Ishikawa (cell line): ENCODE data around the gene ASNS.
A peak's percentile ranks its signal among the peaks of the same experiment; 100 is the strongest.

Experiments used
- CEBPB ChIP-seq: IDR thresholded peaks from 2 replicates; pipeline ENCODE4 v1.6.1; 2012
- CREB1 ChIP-seq: IDR thresholded peaks from 2 replicates; pipeline ENCODE4 v1.6.1; 2012; ENCODE audit warnings: low read depth
- EGR1 ChIP-seq: IDR thresholded peaks from 2 replicates; pipeline ENCODE4 v1.6.1; 2012
- EP300 ChIP-seq: IDR thresholded peaks from 2 replicates; pipeline ENCODE4 v1.6.1; 2012; ENCODE audit warnings: borderline replicate concordance
- FOXM1 ChIP-seq: IDR thresholded peaks from 2 replicates; pipeline ENCODE4 v1.6.1; 2012; ENCODE audit warnings: low read depth, borderline replicate concordance
- MAX ChIP-seq: IDR thresholded peaks from 2 replicates; pipeline ENCODE4 v1.6.1; 2012
- NFIC ChIP-seq: IDR thresholded peaks from 2 replicates; pipeline ENCODE4 v1.6.1; 2012
- RAD21 ChIP-seq: IDR thresholded peaks from 2 replicates; pipeline ENCODE4 v1.6.1; 2012; ENCODE audit warnings: low read depth
- TAF1 ChIP-seq: IDR thresholded peaks from 2 replicates; pipeline ENCODE4 v1.6.1; 2012; ENCODE audit warnings: low read depth, mild to moderate bottlenecking
- TCF12 ChIP-seq: IDR thresholded peaks from 2 replicates; pipeline ENCODE4 v1.6.1; 2012; ENCODE audit warnings: low read depth
- TEAD4 ChIP-seq: IDR thresholded peaks from 2 replicates; pipeline ENCODE4 v1.6.1; 2012
- USF1 ChIP-seq: IDR thresholded peaks from 2 replicates; pipeline ENCODE4 v1.6.1; 2012
- YY1 ChIP-seq: IDR thresholded peaks from 2 replicates; pipeline ENCODE4 v1.6.1; 2012; ENCODE audit warnings: low read depth
- ZBTB7A ChIP-seq: IDR thresholded peaks from 2 replicates; pipeline ENCODE4 v1.6.1; 2012; ENCODE audit warnings: low read depth
- TF ChIP-seq, protein P1 (sequence below): IDR thresholded peaks from 2 replicates; pipeline ENCODE4 v1.6.1; 2012; ENCODE audit warnings: low read depth, mild to moderate bottlenecking

ASNS gene

GRCh38 chr7:97847791-97848190, 24.4 kb downstream of the ASNS start:
- TF ChIP-seq CEBPB: no peak
- no peak for TF ChIP-seq USF1
- TF ChIP-seq CREB1: no peak
- no peak for TF ChIP-seq EP300
- TF ChIP-seq NFIC: no peak
- no peak for TF ChIP-seq FOXM1
- no peak for TF ChIP-seq MAX
- no peak for TF ChIP-seq TAF1
- TF ChIP-seq RAD21: no peak
- no peak for TF ChIP-seq ZBTB7A
- TF ChIP-seq, protein P1, sequence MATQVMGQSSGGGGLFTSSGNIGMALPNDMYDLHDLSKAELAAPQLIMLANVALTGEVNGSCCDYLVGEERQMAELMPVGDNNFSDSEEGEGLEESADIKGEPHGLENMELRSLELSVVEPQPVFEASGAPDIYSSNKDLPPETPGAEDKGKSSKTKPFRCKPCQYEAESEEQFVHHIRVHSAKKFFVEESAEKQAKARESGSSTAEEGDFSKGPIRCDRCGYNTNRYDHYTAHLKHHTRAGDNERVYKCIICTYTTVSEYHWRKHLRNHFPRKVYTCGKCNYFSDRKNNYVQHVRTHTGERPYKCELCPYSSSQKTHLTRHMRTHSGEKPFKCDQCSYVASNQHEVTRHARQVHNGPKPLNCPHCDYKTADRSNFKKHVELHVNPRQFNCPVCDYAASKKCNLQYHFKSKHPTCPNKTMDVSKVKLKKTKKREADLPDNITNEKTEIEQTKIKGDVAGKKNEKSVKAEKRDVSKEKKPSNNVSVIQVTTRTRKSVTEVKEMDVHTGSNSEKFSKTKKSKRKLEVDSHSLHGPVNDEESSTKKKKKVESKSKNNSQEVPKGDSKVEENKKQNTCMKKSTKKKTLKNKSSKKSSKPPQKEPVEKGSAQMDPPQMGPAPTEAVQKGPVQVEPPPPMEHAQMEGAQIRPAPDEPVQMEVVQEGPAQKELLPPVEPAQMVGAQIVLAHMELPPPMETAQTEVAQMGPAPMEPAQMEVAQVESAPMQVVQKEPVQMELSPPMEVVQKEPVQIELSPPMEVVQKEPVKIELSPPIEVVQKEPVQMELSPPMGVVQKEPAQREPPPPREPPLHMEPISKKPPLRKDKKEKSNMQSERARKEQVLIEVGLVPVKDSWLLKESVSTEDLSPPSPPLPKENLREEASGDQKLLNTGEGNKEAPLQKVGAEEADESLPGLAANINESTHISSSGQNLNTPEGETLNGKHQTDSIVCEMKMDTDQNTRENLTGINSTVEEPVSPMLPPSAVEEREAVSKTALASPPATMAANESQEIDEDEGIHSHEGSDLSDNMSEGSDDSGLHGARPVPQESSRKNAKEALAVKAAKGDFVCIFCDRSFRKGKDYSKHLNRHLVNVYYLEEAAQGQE: no peak
- no peak for TF ChIP-seq EGR1
- TF ChIP-seq TEAD4: no peak
- no peak for TF ChIP-seq TCF12
- no peak for TF ChIP-seq YY1

GRCh38 chr7:97846945-97847344, 25.3 kb downstream of the ASNS start:
- TF ChIP-seq EP300 (no peak), TAF1 (no peak), CEBPB (no peak), YY1 (no peak), MAX (no peak), FOXM1 (no peak), TEAD4 (no peak), TCF12 (no peak), NFIC (no peak), USF1 (no peak), CREB1 (no peak), RAD21 (no peak), EGR1 (no peak), ZBTB7A (no peak)
- TF ChIP-seq, protein P1: no peak

- TF ChIP-seq RAD21 (peak; percentile 60), CREB1 (no peak)
These were observed 26.5 kb downstream of the ASNS start for GRCh38 chr7:97845622-97846203.

DNA sequence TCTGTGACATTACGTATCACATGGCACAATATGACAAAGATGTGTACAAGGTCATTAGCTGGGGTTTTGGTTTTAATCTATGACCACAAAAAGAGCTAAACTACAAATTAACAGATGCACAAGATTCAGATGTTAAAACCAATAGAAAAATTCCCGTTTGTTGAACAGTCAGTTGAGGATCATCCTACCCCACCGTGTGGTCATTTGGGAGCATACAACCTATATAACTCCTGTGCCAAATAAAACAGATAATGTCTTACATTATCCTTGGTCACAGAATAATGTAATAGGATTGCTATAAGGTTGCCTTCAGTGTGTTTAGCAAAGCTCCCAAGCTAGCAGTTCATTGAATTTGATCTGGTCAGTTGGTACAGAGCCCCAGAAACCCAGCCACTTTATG, 28.2 kb downstream of the ASNS start:
- no peak for TF ChIP-seq YY1
- TF ChIP-seq MAX: no peak
- TF ChIP-seq EGR1: no peak
- TF ChIP-seq FOXM1: no peak
- TF ChIP-seq CREB1: no peak
- TF ChIP-seq ZBTB7A: no peak
- TF ChIP-seq USF1: no peak

DNA sequence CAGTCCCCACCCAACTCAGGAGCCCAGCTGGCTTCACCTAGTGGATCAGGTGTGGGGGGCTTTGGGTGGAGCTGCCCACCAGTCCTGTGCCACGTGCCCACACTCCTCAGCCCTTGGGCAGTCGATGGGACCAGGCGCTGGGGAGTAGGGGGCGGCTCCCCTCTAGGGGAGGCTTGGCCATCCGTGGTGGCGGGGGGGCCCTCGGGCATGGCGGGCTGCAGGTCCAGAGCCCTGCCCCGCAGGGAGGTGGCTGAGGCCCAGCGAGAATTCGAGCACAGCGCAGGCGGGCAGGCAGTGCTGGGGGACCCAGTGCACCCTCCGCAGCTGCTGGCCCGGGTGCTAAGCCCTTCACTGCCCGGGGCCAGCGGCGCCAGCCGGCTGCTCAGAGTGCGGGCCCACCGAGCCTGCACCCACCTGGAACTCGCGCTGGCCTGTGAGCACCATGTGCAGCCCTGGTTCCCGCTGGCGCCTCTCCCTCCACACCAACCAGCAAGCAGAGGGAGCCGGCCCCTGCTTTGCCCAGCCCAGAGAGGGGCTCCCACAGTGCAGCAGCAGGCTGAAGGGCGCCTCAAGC, 29.3 kb downstream of the ASNS start:
- TF ChIP-seq TEAD4 (no peak), ZBTB7A (no peak), EGR1 (no peak), USF1 (no peak), TCF12 (no peak)

- no peak for TF ChIP-seq USF1
- TF ChIP-seq, protein P1: no peak
- TF ChIP-seq CREB1: no peak
- no peak for TF ChIP-seq FOXM1
- no peak for TF ChIP-seq TEAD4
- TF ChIP-seq RAD21: no peak
- no peak for TF ChIP-seq TAF1
- TF ChIP-seq MAX: no peak
- TF ChIP-seq TCF12: no peak
- TF ChIP-seq EGR1: no peak
These were observed 30.2 kb downstream of the ASNS start for GRCh38 chr7:97842006-97842405.
